H9 (cell line): Measurements from ENCODE around the gene C7. TPM values are rescaled to one million over a fixed set of nuclear protein-coding genes. Genes with fewer than 3 reads are reported as not detected.

Experiments
- DNase-seq: peaks from one replicate; pipeline ENCODE4 v3.0.0-alpha.2; 2017
- H2AFZ ChIP-seq: one replicate; pipeline ENCODE4 v1.6.1; 2013; ENCODE audit warnings: mild to moderate bottlenecking, low read length, control low read depth, moderate library complexity
- H2AK5ac ChIP-seq: 2 replicates; pipeline ENCODE4 v1.6.1; 2013; ENCODE audit warnings: low read length, control low read depth, mixed read lengths; ENCODE audit not compliant: insufficient read length
- H2BK120ac ChIP-seq: one replicate; pipeline ENCODE4 v1.6.1; 2013; ENCODE audit warnings: low read depth, mild to moderate bottlenecking, low read length, control low read depth, inconsistent platforms; ENCODE audit not compliant: poor library complexity, severe bottlenecking
- H2BK12ac ChIP-seq: 2 replicates; pipeline ENCODE4 v1.6.1; 2013; ENCODE audit warnings: low read length, control low read depth, mixed read lengths, low read depth; ENCODE audit not compliant: insufficient read length
- H2BK15ac ChIP-seq: 2 replicates; pipeline ENCODE4 v1.6.1; 2013; ENCODE audit warnings: low read depth, low read length, control low read depth
- H2BK20ac ChIP-seq: one replicate; pipeline ENCODE4 v1.6.1; 2013; ENCODE audit warnings: low read depth, mild to moderate bottlenecking, low read length, control low read depth, inconsistent platforms; ENCODE audit not compliant: poor library complexity, severe bottlenecking
- H2BK5ac ChIP-seq: 2 replicates; pipeline ENCODE4 v1.6.1; 2013; ENCODE audit warnings: low read length, control low read depth, mixed read lengths; ENCODE audit not compliant: insufficient read length
- H3K14ac ChIP-seq: 2 replicates; pipeline ENCODE4 v1.6.1; 2013; ENCODE audit warnings: low read length, control low read depth; ENCODE audit not compliant: insufficient read depth
- H3K18ac ChIP-seq: 2 replicates; pipeline ENCODE4 v1.6.1; 2013; ENCODE audit warnings: low read depth, mild to moderate bottlenecking, mixed read lengths, low read length, control low read depth; ENCODE audit not compliant: insufficient read length
- H3K23ac ChIP-seq: 2 replicates; pipeline ENCODE4 v1.6.1; 2013; ENCODE audit warnings: low read length, control low read depth, mixed read lengths, low read depth; ENCODE audit not compliant: insufficient read length
- H3K23me2 ChIP-seq: 2 replicates; pipeline ENCODE4 v1.6.1; 2013; ENCODE audit warnings: low read depth, mild to moderate bottlenecking, mixed read lengths, low read length, control low read depth; ENCODE audit not compliant: insufficient read length, poor library complexity, severe bottlenecking
- H3K27ac ChIP-seq: 2 replicates; pipeline ENCODE4 v1.5.1; 2013; ENCODE audit warnings: low read length, control low read depth, mixed read lengths, low read depth; ENCODE audit not compliant: insufficient read length
- H3K27me3 ChIP-seq: 2 replicates; pipeline ENCODE4 v1.6.1; 2013; ENCODE audit warnings: low read length, control low read depth, inconsistent platforms; ENCODE audit not compliant: insufficient read depth
- H3K4ac ChIP-seq: 2 replicates; pipeline ENCODE4 v1.6.1; 2013; ENCODE audit warnings: low read depth, mild to moderate bottlenecking, control low read depth, inconsistent platforms, low read length, moderate library complexity
- H3K4me1 ChIP-seq: 2 replicates; pipeline ENCODE4 v1.6.1; 2013; ENCODE audit warnings: low read length, control low read depth, inconsistent platforms; ENCODE audit not compliant: insufficient read depth
- H3K4me2 ChIP-seq: 2 replicates; pipeline ENCODE4 v1.6.1; 2013; ENCODE audit warnings: low read length, control low read depth, mixed read lengths; ENCODE audit not compliant: insufficient read length, insufficient read depth
- H3K56ac ChIP-seq: 2 replicates; pipeline ENCODE4 v1.6.1; 2013; ENCODE audit warnings: low read depth, mild to moderate bottlenecking, mixed read lengths, low read length, control low read depth; ENCODE audit not compliant: insufficient read length
- H3K79me1 ChIP-seq: 2 replicates; pipeline ENCODE4 v1.6.1; 2013; ENCODE audit warnings: low read depth, mild to moderate bottlenecking, moderate library complexity, low read length, control low read depth, inconsistent platforms; ENCODE audit not compliant: insufficient read depth, poor library complexity, severe bottlenecking
- H3K79me2 ChIP-seq: 2 replicates; pipeline ENCODE4 v1.6.1; 2013; ENCODE audit warnings: low read length, control low read depth, inconsistent platforms; ENCODE audit not compliant: insufficient read depth
- H3K9ac ChIP-seq: 2 replicates; pipeline ENCODE4 v1.6.1; 2013; ENCODE audit warnings: low read length, control low read depth, mixed read lengths; ENCODE audit not compliant: insufficient read length; ENCODE audit errors: extremely low read depth
- H3K9me3 ChIP-seq: one replicate; pipeline ENCODE4 v1.6.1; 2013; ENCODE audit warnings: low read depth, low read length, inconsistent platforms; ENCODE audit not compliant: control insufficient read depth
- H3T11ph ChIP-seq: one replicate; pipeline ENCODE4 v1.6.1; 2013; ENCODE audit warnings: mild to moderate bottlenecking, low read length, control low read depth, inconsistent platforms
- H4K20me1 ChIP-seq: one replicate; pipeline ENCODE4 v1.6.1; 2013; ENCODE audit not compliant: control insufficient read depth, insufficient read length, insufficient read depth
- H4K5ac ChIP-seq: 2 replicates; pipeline ENCODE4 v1.6.1; 2013; ENCODE audit warnings: low read depth, mild to moderate bottlenecking, mixed read lengths, low read length, control low read depth; ENCODE audit not compliant: insufficient read length
- H4K8ac ChIP-seq: replicated peaks from 2 replicates; pipeline ENCODE4 v1.6.1; 2013; ENCODE audit warnings: low read length, control low read depth, mixed read lengths, low read depth; ENCODE audit not compliant: insufficient read length
- H4K91ac ChIP-seq: 2 replicates; pipeline ENCODE4 v1.6.1; 2013; ENCODE audit warnings: low read depth, mild to moderate bottlenecking, moderate library complexity, mixed read lengths, low read length, control low read depth; ENCODE audit not compliant: insufficient read length
- H3K27ac Mint-ChIP-seq, 3 experiments: 2 replicates in 2 of 3; 3 replicates in 1 of 3; pipeline ENCODE4 v1.8.0; 2020 to 2021; ENCODE audit warnings: mixed read lengths in 3 of 3, mild to moderate bottlenecking in 1 of 3, moderate library complexity in 1 of 3
- H3K27me3 Mint-ChIP-seq: 2 replicates; pipeline ENCODE4 v1.8.0; 2021; ENCODE audit warnings: low read depth, mild to moderate bottlenecking, moderate library complexity, mixed read lengths
- H3K36me3 Mint-ChIP-seq, 3 experiments: 2 replicates in 2 of 3; 3 replicates in 1 of 3; pipeline ENCODE4 v1.8.0; 2020 to 2021; ENCODE audit warnings: low read depth in 3 of 3, mixed read lengths in 3 of 3; ENCODE audit not compliant: insufficient read depth in 1 of 3
- H3K4me1 Mint-ChIP-seq, 2 experiments: 2 replicates each; pipeline ENCODE4 v1.8.0; 2020; ENCODE audit warnings: mixed read lengths in 2 of 2
- H3K4me3 Mint-ChIP-seq, 2 experiments: 2 replicates in 1 of 2; 3 replicates in 1 of 2; pipeline ENCODE4 v1.8.0; 2020 to 2021; ENCODE audit warnings: mild to moderate bottlenecking in 2 of 2, mixed read lengths in 2 of 2, moderate library complexity in 1 of 2
- H3K9me3 Mint-ChIP-seq, 2 experiments: 2 replicates in 1 of 2; 3 replicates in 1 of 2; pipeline ENCODE4 v1.8.0; 2020; ENCODE audit warnings: mild to moderate bottlenecking in 2 of 2, mixed read lengths in 2 of 2, moderate library complexity in 1 of 2
- CTCF ChIP-seq: fragments of 200-600 bp; sonication (generic); conservative IDR thresholded peaks from 3 replicates; pipeline ENCODE4 v1.8.0; 2021; ENCODE audit warnings: antibody characterized with exemption, mild to moderate bottlenecking
- WGBS: extraction: QIAGEN DNeasy Blood & Tissue Kit; methylation state at CpG from one replicate; pipeline ENCODE4 v1.1.7; 2013; ENCODE audit warnings: missing lambda C conversion rate, low lambda C conversion rate, mixed read lengths; ENCODE audit not compliant: insufficient read length; ENCODE audit errors: extremely low coverage; 5-methylcytosine and 5-hydroxymethylcytosine counted together
- total RNA-seq: library from RNA; stranded (reverse); gene quantifications from 2 replicates; pipeline ENCODE4 v1.2.1, GENCODE V29; 2021

Gene C7
- total RNA-seq, 1 experiment from 2014 or later, result 0.52 TPM

DNA sequence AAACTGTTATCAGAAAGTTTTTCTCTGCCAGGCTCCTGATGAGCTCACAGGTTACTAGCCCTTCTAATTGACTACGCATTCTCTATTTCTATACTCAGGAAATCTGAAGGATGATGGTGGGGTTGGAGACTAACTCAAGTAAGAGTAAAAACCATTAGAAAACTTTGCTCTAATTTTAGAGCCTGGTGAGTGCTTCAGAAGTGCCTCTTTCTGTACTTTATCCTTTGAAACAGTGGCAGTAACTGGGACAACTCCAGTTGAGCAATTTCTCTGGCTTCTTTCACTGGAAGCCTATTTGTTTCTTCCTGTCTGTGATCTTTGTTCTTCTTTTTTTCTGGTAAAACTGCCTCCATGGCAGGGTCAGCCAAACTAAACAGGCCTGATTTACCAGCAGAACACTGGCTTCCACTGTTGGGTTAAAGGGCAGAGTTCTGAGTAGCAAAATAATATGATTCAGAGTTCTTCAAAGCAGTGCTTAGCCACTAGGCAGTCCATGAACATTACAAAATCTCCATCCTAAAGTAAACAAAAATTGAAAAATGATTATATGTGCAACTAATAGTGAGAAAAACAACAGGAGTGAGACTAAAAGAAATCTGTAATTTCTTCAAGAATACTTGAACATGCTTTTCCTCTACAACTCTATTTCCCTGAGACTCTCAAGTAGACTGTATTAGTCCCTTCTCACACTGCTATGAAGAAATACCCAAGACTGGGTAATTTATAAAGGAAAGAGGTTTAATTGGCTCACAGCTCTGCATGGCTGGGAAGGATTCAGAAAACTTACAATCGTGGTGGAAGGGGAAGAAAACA lies 82.1 kb downstream of the C7 start:
- H3K27ac ChIP-seq, result no peak overlapping the region
- H2BK12ac ChIP-seq, result no peak overlapping the region
- H2BK20ac ChIP-seq, result no peak overlapping the region
- Mint-ChIP-seq H3K27me3 (no peaks in the 10 kb centered on the region; the same call in 1 of the 2 replicates), H3K36me3 (no peaks in the 10 kb centered on the region), H3K9me3 (no peaks in the 10 kb centered on the region; a peak in 2 of 5 replicates), H3K4me3 (no peak overlapping the region), H3K27ac (peak overlapping the region in 1 of 3 experiments; percentile 42; a peak in 1 of 7 replicates), H3K4me1 (no peaks in the 10 kb centered on the region)
- H3K14ac ChIP-seq, result no peak overlapping the region
- no peaks in the 10 kb centered on the region for H3K79me2 ChIP-seq
- no peak overlapping the region for H2BK120ac ChIP-seq
- WGBS, result no CpG with 5 or more reads among the region's 2 CpGs
- no peak for TF ChIP-seq CTCF
- H4K91ac ChIP-seq, result no peak overlapping the region
- H3K9ac ChIP-seq, result no peak overlapping the region
- H3K79me1 ChIP-seq, result no peaks in the 10 kb centered on the region
- no peak overlapping the region for H2BK5ac ChIP-seq
- no peaks in the 10 kb centered on the region for H3K23me2 ChIP-seq
- no peaks in the 10 kb centered on the region for H3K4me1 ChIP-seq
- H4K8ac ChIP-seq, result no peak overlapping the region
- no peak overlapping the region for H3K4ac ChIP-seq
- no peak overlapping the region for H2AFZ ChIP-seq
- H3K56ac ChIP-seq, result no peak overlapping the region
- no peaks in the 10 kb centered on the region for H4K20me1 ChIP-seq
- DNase-seq, result no peak
- no peaks in the 10 kb centered on the region for H3K9me3 ChIP-seq
- H3K4me2 ChIP-seq, result no peak overlapping the region
- no peak overlapping the region for H3K23ac ChIP-seq
- no peak overlapping the region for H3T11ph ChIP-seq
- no peak overlapping the region for H4K5ac ChIP-seq
- H2AK5ac ChIP-seq, result no peak overlapping the region
- no peak overlapping the region for H2BK15ac ChIP-seq
- no peak overlapping the region for H3K18ac ChIP-seq
- no peaks in the 10 kb centered on the region for H3K27me3 ChIP-seq
